Gastroesophageal sphincter (tissue), 3 donors: ENCODE results near the gene ZFYVE28.

Source experiments
- POLR2A ChIP-seq, 2 donors: fragments of 450-650 bp; IDR thresholded peaks; one replicate each; pipeline ENCODE4 v1.6.1; 2017; ENCODE audit warnings: antibody characterized with exemption in 2 of 2, mild to moderate bottlenecking in 2 of 2, moderate library complexity in 1 of 2
- TF ChIP-seq, protein P1 (sequence below), 4 experiments: fragments of 200-600 bp in 2 of 4; fragments of 450-650 bp in 2 of 4; sonication (generic) in 1 of 4; IDR thresholded peaks; one replicate each; pipeline ENCODE4 v1.5.1; 2017 to 2019; ENCODE audit warnings: antibody characterized with exemption in 4 of 4, mild to moderate bottlenecking in 2 of 4, moderate library complexity in 2 of 4

DNA sequence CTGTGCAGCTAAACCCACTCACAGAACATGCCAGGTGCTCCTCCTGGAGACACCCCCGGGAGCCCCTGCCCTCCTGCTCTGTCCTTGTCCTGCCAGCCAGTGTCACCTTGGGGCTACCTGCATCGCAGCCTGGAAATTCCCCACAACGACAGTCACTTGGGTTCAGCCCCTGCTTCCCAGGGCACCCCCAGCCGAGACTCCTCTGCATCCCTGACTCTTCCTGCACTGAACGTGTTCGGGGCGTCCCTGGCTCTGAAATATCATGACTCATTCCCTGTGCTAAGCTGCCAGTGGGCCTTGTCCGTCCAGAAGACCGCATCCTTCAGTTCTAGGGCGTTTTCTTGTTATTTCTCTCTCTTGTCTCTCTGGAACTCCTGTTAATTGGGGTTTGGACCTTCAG, 6.1 kb upstream of the ZFYVE28 start:
- TF ChIP-seq, protein P1, sequence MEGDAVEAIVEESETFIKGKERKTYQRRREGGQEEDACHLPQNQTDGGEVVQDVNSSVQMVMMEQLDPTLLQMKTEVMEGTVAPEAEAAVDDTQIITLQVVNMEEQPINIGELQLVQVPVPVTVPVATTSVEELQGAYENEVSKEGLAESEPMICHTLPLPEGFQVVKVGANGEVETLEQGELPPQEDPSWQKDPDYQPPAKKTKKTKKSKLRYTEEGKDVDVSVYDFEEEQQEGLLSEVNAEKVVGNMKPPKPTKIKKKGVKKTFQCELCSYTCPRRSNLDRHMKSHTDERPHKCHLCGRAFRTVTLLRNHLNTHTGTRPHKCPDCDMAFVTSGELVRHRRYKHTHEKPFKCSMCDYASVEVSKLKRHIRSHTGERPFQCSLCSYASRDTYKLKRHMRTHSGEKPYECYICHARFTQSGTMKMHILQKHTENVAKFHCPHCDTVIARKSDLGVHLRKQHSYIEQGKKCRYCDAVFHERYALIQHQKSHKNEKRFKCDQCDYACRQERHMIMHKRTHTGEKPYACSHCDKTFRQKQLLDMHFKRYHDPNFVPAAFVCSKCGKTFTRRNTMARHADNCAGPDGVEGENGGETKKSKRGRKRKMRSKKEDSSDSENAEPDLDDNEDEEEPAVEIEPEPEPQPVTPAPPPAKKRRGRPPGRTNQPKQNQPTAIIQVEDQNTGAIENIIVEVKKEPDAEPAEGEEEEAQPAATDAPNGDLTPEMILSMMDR (IDR thresholded peaks at IDR 0.05), result no peak
- no peak for TF ChIP-seq POLR2A (IDR thresholded peaks at IDR 0.05)
